Upper lobe of left lung (tissue), 6 donors: ENCODE results near the gene TROAP. TPM values are rescaled to one million over a fixed set of nuclear protein-coding genes. Genes with fewer than 3 reads are reported as not detected.
"Not testable (repeated sequence)": the region's sequence is repeated elsewhere in the genome, so short reads cannot be mapped to it uniquely, and the experiment has no call there.

Experiments
- ATAC-seq, 2 donors: fragments of 200-7000 bp; cut with Tn5 transposase; one replicate each; pipeline ENCODE4 v1.9.1; 2022; ENCODE audit warnings: mild to moderate bottlenecking in 2 of 2, moderate library complexity in 2 of 2; ENCODE audit not compliant: low FRiP score in 2 of 2
- DNase-seq, 2 donors: peaks; one replicate each; pipeline ENCODE4 v3.0.0-alpha.2; 2019 to 2020
- H3K27ac ChIP-seq, 4 donors: fragments of 200-600 bp; sonication (generic); one replicate each; pipeline ENCODE4 v1.5.1; 2016 to 2019
- H3K27me3 ChIP-seq, 4 donors: fragments of 200-600 bp; sonication (generic); one replicate each; pipeline ENCODE4 v1.5.1; 2017 to 2019
- H3K36me3 ChIP-seq, 4 donors: fragments of 200-600 bp; sonication (generic); one replicate each; pipeline ENCODE4 v1.5.1; 2016 to 2019
- H3K4me1 ChIP-seq, 4 donors: fragments of 200-600 bp; sonication (generic); one replicate each; pipeline ENCODE4 v1.5.1; 2018 to 2019
- H3K4me3 ChIP-seq, 4 donors: fragments of 200-600 bp; sonication (generic); one replicate each; pipeline ENCODE4 v1.5.1; 2017 to 2019; ENCODE audit warnings: mild to moderate bottlenecking in 2 of 4, moderate library complexity in 1 of 4
- H3K9me3 ChIP-seq, 4 donors: fragments of 200-600 bp; sonication (generic); one replicate each; pipeline ENCODE4 v1.5.1; 2018 to 2019
- CTCF ChIP-seq, 6 experiments: fragments of 450-650 bp in 4 of 6; fragments of 200-600 bp in 2 of 6; sonication (generic) in 2 of 6; IDR thresholded peaks; one replicate each; pipeline ENCODE4 v1.5.1; 2016 to 2019; ENCODE audit warnings: antibody characterized with exemption in 6 of 6
- EP300 ChIP-seq, 4 donors: sonication (generic); formaldehyde crosslinking; IDR thresholded peaks; one replicate each; pipeline ENCODE4 v1.5.1; 2017; ENCODE audit warnings: antibody characterized with exemption in 4 of 4, control low read depth in 2 of 4
- POLR2A ChIP-seq, 4 donors: fragments of 450-650 bp; IDR thresholded peaks; one replicate each; pipeline ENCODE4 v1.5.1; 2016 to 2017; ENCODE audit warnings: antibody characterized with exemption in 4 of 4, mild to moderate bottlenecking in 2 of 4
- POLR2AphosphoS5 ChIP-seq, 2 donors: sonication (generic); formaldehyde crosslinking; IDR thresholded peaks; one replicate each; pipeline ENCODE4 v1.5.1; 2017; ENCODE audit warnings: antibody characterized with exemption in 2 of 2
- WGBS, 2 donors: methylation state at CpG; one replicate each; pipeline ENCODE4 v1.1.5; 2017 to 2018; 5-methylcytosine and 5-hydroxymethylcytosine counted together
- total RNA-seq, 6 donors: library from RNA; depleted of rRNA in 4 of 6; stranded (reverse); fragments of >200 nt in 4 of 6; gene quantifications; one replicate each; pipeline versions ENCODE4 v1.1.0 to v1.2.1, GENCODE V29; 2016 to 2021
- donor health status: DM: no; HTN: no; CAD: no; lungs with moderate emphysema.
- donor health status: DM: no; HTN: yes; CAD: no; lungs with severe emphysema.

TROAP gene
- total RNA-seq, 6 donors from 2014 or later, result 0.86 to 3.3 (median 3.0) TPM; not detected in 2

DNA sequence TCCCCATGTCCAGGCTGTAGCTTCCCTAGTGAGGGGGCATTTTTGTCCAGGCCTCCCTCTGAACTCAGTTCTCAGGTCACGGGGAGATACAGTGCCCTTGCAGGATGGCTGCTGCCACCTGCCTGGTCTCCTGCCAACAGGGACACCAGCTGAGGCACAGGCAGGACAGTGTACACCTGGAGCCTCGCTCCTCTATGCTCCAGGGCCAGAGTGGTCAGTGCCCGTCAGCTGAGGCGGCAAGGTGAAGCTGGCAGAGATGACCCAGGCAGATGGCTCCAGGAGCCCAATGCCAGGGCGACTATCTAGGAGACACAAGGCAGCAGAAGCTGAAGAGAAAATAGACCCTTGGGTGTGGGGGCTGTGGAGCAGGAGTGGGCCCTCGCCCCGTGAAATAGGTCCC, 45.6 kb upstream of the TROAP start:
- no peak for ATAC-seq
- WGBS, 2 donors, result 99% methylated on average over 6 of the region's 7 CpGs; no CpG with 5 or more reads in 1 of the 2 donors

DNA sequence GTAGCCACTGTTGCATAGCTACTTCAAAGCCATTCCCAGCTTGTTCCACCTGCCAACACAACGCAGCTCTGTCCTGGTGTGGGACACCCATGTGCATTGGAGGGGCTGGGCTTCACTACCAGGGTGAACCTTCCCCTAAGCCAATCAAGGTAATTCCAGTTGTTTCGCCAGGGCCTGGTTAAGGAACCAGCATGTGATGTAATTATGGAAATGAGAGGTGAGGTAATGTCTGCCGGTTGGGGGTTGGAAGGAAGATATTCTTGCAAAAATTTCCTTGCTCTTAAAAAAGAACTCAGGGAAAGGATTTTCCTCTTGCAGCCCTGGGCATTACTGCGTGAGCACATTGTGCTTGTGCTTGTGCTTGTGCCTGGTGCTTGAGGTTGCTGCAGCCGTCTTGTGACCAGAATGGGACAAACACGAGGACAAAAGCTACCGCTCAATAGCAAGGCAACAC, 43.3 kb upstream of the TROAP start:
- Histone ChIP-seq H3K9me3 (no peaks in the 10 kb centered on the region), H3K4me3 (no peak overlapping the region), H3K27ac (peak overlapping the region in 3 of 4 donors; percentile 28 to 75 (median 73)), H3K4me1 (peaks cover 0 to 13% (median 0%) of the 10 kb centered on the region in 4 donors), H3K27me3 (no peaks in the 10 kb centered on the region), H3K36me3 (peaks cover 0 to 3% (median 0%) of the 10 kb centered on the region in 4 donors)
- peak in 1 of 4 donors; percentile 40 for TF ChIP-seq POLR2A (IDR thresholded peaks at IDR 0.05)
- TF ChIP-seq EP300 (IDR thresholded peaks at IDR 0.05), result no peak
- TF ChIP-seq CTCF (IDR thresholded peaks at IDR 0.05), result no peak
- TF ChIP-seq POLR2AphosphoS5 (IDR thresholded peaks at IDR 0.05), result peak in 1 of 2 donors; percentile 36
- ATAC-seq (peak; percentile 60 to 78), DNase-seq (peak in 1 of 2 donors; percentile 87)
- 44 to 46% methylated on average over 5 to 6 of the region's 7 CpGs for WGBS, 2 donors

More for the DNA sequence above, 45.6 kb upstream of the TROAP start:
- no peak overlapping the region for H3K4me3 ChIP-seq
- no peak overlapping the region for H3K27ac ChIP-seq
- no peaks in the 10 kb centered on the region for H3K9me3 ChIP-seq
- no peak for DNase-seq
- H3K27me3 ChIP-seq, result no peaks in the 10 kb centered on the region
- peaks cover 0 to 13% (median 0%) of the 10 kb centered on the region in 4 donors for H3K4me1 ChIP-seq
- peaks cover 0 to 20% (median 11%) of the 10 kb centered on the region in 4 donors for H3K36me3 ChIP-seq
- TF ChIP-seq CTCF (IDR thresholded peaks at IDR 0.05), result no peak
- TF ChIP-seq POLR2AphosphoS5 (IDR thresholded peaks at IDR 0.05), result no peak
- TF ChIP-seq EP300 (IDR thresholded peaks at IDR 0.05), result no peak
- TF ChIP-seq POLR2A (IDR thresholded peaks at IDR 0.05), result no peak

DNA sequence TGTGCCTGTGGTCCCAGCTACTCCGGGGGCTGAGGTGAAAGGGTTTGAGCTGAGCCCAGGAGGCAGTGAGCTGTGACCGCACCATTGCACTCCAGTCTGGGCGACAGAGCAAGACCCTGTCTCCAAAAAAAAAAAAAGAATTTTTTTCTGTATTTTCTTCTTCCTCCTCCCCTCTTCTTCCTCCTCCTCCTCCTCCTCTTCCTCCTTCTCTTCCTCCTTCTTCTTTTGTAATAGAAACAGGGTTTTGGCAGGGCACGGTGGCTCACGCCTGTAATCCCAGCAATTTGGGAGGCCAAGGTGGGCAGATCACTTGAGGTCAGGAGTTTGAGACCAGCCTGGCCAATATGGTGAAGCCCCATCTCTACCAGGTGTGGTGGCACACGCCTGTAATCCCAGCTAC, 42.5 kb upstream of the TROAP start:
- H3K36me3 ChIP-seq, H3K4me3 ChIP-seq, H3K9me3 ChIP-seq, H3K27me3 ChIP-seq, ATAC-seq, DNase-seq: not testable (repeated sequence)
- WGBS, 2 donors, result 79 to 91% methylated on average over 6 of the region's 6 CpGs
- Histone ChIP-seq H3K4me1 (peaks cover 0 to 13% (median 0%) of the 10 kb centered on the region in 4 donors), H3K27ac (peak overlapping the region in 3 of 4 donors; percentile 28 to 75 (median 73))

- H3K4me3 ChIP-seq, result no peak overlapping the region
- H3K4me1 ChIP-seq, result peaks cover 0 to 13% (median 0%) of the 10 kb centered on the region in 4 donors
- ATAC-seq (no peak), DNase-seq (no peak)
- WGBS, 2 donors, result 77 to 79% methylated on average over 5 of the region's 5 CpGs
- no peak overlapping the region for H3K27ac ChIP-seq
- no peaks in the 10 kb centered on the region for H3K9me3 ChIP-seq
- TF ChIP-seq POLR2A (IDR thresholded peaks at IDR 0.05) (no peak), POLR2AphosphoS5 (IDR thresholded peaks at IDR 0.05) (no peak), CTCF (IDR thresholded peaks at IDR 0.05) (no peak), EP300 (IDR thresholded peaks at IDR 0.05) (no peak)
- H3K27me3 ChIP-seq, result no peaks in the 10 kb centered on the region
- H3K36me3 ChIP-seq, result no peaks in the 10 kb centered on the region
Observed at GRCh38 chr12:49282302-49282701, 40.8 kb upstream of the TROAP start.

- 73 to 75% methylated on average over 2 to 3 of the region's 6 CpGs for WGBS, 2 donors
- H3K4me1 ChIP-seq, result peaks cover 0 to 13% (median 0%) of the 10 kb centered on the region in 4 donors
- not testable (repeated sequence) for DNase-seq
Observed at GRCh38 chr12:49282740-49283375, 40.2 kb upstream of the TROAP start.

More at GRCh38 chr12:49282740-49283375, 40.2 kb upstream of the TROAP start:
- H3K27ac ChIP-seq, H3K4me3 ChIP-seq, H3K9me3 ChIP-seq, ATAC-seq, H3K36me3 ChIP-seq, H3K27me3 ChIP-seq: not testable (repeated sequence)
